Measurements from ENCODE around the gene CNNM1. TPM values are rescaled to one million over a fixed set of nuclear protein-coding genes. Genes with fewer than 3 reads are reported as not detected.

Gene CNNM1
- total RNA-seq, 1 donor from 2014 or later, result not detected

GRCh38 chr10:99353182-99353581 is 24.0 kb downstream of the CNNM1 start:
- Histone ChIP-seq H3K27me3 (no peaks in the 10 kb centered on the region), H3K9me3 (no peaks in the 10 kb centered on the region), H3K4me3 (no peak overlapping the region), H3K27ac (no peak overlapping the region), H3K36me3 (no peaks in the 10 kb centered on the region), H3K4me1 (no peaks in the 10 kb centered on the region)
- DNase-seq (ENCODE audit: low spot score in 2 of 2), result no peak
- TF ChIP-seq CTCF (IDR thresholded peaks at IDR 0.05), result no peak
- intact Hi-C loops (cut with DNase I), result no loop called here

- no peaks in the 10 kb centered on the region for H3K9me3 ChIP-seq
- no peak overlapping the region for H3K27ac ChIP-seq
- H3K4me3 ChIP-seq, result no peak overlapping the region
- H3K36me3 ChIP-seq, result no peaks in the 10 kb centered on the region
- no peak for TF ChIP-seq CTCF (IDR thresholded peaks at IDR 0.05)
- H3K4me1 ChIP-seq, result no peaks in the 10 kb centered on the region
- intact Hi-C loops (cut with DNase I), result no loop called here
- DNase-seq (ENCODE audit: low spot score in 2 of 2), result no peak
- no peaks in the 10 kb centered on the region for H3K27me3 ChIP-seq
These were observed 28.5 kb downstream of the CNNM1 start for GRCh38 chr10:99357691-99358090.

GRCh38 chr10:99358101-99358500 is 28.9 kb downstream of the CNNM1 start:
- no peaks in the 10 kb centered on the region for H3K27me3 ChIP-seq
- DNase-seq (ENCODE audit: low spot score in 2 of 2), result no peak
- no peaks in the 10 kb centered on the region for H3K4me1 ChIP-seq
- no peaks in the 10 kb centered on the region for H3K9me3 ChIP-seq
- H3K27ac ChIP-seq, result no peak overlapping the region
- H3K36me3 ChIP-seq, result no peaks in the 10 kb centered on the region
- intact Hi-C loops (cut with DNase I), result no loop called here
- no peak overlapping the region for H3K4me3 ChIP-seq
- no peak for TF ChIP-seq CTCF (IDR thresholded peaks at IDR 0.05)

- Histone ChIP-seq H3K4me1 (no peaks in the 10 kb centered on the region), H3K27ac (no peak overlapping the region), H3K36me3 (no peaks in the 10 kb centered on the region), H3K4me3 (no peak overlapping the region), H3K27me3 (no peaks in the 10 kb centered on the region), H3K9me3 (no peaks in the 10 kb centered on the region)
- no peak for TF ChIP-seq CTCF (IDR thresholded peaks at IDR 0.05)
- DNase-seq (ENCODE audit: low spot score in 2 of 2), result no peak
- intact Hi-C loops (cut with DNase I), result no loop called here
These were observed 31.8 kb downstream of the CNNM1 start for GRCh38 chr10:99360934-99361333.

- Histone ChIP-seq H3K36me3 (no peaks in the 10 kb centered on the region), H3K9me3 (no peaks in the 10 kb centered on the region), H3K27me3 (no peaks in the 10 kb centered on the region), H3K4me1 (no peaks in the 10 kb centered on the region), H3K27ac (no peak overlapping the region), H3K4me3 (no peak overlapping the region)
- TF ChIP-seq CTCF (IDR thresholded peaks at IDR 0.05), result no peak
- DNase-seq (ENCODE audit: low spot score in 2 of 2), result no peak
- intact Hi-C loops (cut with DNase I), result no loop called here
These were observed 35.0 kb downstream of the CNNM1 start for GRCh38 chr10:99364125-99364524.

GRCh38 chr10:99365311-99365710 is 36.2 kb downstream of the CNNM1 start:
- Histone ChIP-seq H3K36me3 (no peaks in the 10 kb centered on the region), H3K27ac (no peak overlapping the region), H3K9me3 (no peaks in the 10 kb centered on the region), H3K4me1 (no peaks in the 10 kb centered on the region), H3K27me3 (no peaks in the 10 kb centered on the region), H3K4me3 (no peak overlapping the region)
- TF ChIP-seq CTCF (IDR thresholded peaks at IDR 0.05), result no peak
- intact Hi-C loops (cut with DNase I), result no loop called here
- no peak for DNase-seq (ENCODE audit: low spot score in 2 of 2)
